GM19468 (cell line): ENCODE results near the gene ROBO2.

Experiments
- ATAC-seq: cut with Tn5 transposase; IDR thresholded peaks from one replicate; pipeline ENCODE4 v1.9.1; 2021; ENCODE audit warnings: mild to moderate bottlenecking, moderate library complexity, moderate number of reproducible peaks; ENCODE audit not compliant: unreplicated experiment; ENCODE audit errors: extremely low read depth

ROBO2 gene

GRCh38 chr3:77319711-77320110 is 279.8 kb downstream of the ROBO2 start:
- no peak for ATAC-seq

DNA sequence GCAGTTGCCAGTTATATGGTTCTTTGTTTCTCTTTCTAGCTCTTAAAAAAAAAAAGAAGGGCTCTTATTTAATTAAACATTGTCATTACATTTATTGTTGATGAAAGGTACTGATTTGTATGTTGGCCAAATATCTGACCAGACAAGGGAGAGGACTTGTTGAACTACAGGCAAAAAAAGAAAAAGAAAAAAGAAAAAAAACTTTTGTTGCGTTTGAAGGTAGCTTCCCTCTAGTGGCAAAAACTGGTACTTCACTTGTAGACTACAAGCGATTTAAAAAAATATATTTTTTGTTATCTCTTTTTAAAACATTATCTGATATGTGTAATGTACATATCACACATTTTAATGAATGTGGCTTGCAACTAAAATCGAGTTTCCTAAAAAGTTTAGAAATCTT is 280.6 kb downstream of the ROBO2 start:
- no peak for ATAC-seq

DNA sequence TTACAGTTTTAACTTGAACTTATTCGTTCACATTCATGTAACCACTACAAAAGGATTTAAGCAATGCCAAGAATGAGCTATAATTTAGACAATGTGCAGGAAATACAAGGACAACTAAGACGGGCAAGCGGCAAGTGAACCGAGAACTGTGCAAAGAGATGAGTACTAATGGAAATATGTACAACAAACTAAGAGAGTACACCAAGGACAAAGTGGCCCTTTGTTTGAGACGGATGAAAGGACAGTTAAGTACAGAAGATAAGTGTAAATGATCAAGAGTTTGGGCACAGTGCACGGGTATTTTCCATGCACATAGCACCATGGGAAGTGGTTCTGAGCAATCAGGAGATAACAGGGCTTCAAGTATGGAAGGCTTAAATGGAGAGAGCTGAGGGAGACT is 281.7 kb downstream of the ROBO2 start:
- no peak for ATAC-seq

DNA sequence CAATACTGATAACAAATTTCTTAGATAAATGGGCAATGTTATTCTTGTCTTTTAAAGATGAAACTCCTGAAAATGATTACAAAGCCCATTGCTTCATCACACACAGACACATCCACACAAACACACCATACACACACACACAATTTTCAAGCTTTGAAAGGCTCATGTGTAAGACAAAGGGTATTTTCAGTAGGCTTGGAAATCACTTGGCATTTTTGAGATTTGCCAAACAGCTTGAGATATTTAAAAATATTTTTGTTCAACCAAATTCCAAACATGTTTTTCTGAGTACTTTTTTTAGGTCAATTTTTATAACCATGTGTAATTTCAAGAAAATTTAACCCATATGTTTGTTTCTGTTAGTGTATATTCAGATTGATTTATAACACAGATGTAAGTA is 283.7 kb downstream of the ROBO2 start:
- no peak for ATAC-seq

GRCh38 chr3:77324105-77324504 is 284.2 kb downstream of the ROBO2 start:
- no peak for ATAC-seq

DNA sequence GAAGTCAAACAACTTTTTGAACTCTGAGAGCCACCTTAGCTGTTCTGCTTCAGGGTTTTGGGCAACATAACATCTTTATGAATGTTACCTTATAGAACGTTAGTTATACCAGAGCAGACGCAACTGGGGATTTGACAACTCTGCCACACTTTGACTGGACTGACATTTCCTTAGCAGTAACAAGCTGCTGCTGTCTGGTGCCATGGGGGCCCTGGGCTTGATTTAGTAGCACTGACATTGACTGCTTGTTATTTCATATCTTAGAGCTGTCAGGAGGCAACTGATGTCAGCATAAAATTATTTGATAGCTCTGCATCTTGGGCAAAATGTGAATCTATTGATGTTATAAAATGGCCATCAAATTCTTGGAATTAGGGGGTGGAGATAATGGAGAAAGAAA is 285.4 kb downstream of the ROBO2 start:
- ATAC-seq, result no peak

DNA sequence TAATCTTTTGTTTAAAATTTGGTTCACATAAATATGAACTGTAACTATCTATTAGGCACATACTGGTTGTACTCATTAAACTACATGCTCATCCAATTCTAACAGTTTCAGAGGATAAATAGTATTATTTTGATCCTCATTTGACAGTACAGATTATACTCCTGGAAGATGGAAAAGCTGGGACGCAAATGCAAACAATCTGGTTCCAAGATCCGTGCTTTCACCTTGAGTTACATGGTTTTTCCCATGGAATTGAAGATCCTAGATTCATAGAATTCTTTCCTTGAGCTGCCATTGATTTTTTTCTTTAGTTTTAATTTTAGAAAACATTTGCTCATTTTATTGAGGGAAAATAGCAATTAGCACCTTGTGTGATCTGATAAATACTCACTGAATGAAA is 285.8 kb downstream of the ROBO2 start:
- ATAC-seq, result no peak

DNA sequence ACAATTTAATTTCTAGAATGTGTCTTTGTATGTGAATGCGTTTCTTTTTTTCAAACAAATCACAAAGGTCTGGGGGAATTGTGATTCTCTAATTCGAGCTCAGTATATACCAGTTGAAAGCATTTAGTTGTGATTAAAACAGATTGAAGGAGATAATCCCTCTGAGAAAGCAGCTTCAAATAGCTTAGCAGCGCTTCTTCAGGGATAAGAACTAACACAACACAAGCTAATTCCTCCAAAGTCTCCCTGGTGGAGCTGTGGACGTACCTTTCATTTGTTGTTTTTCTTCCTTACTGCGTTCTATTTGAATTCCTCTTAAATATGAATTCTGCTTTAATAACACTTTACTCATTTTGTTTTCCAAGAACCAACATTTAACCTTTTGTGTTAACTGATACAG is 286.7 kb downstream of the ROBO2 start:
- ATAC-seq, result no peak

- no peak for ATAC-seq
These were observed 288.8 kb downstream of the ROBO2 start for GRCh38 chr3:77328690-77329089.

GRCh38 chr3:77329116-77329515 is 289.2 kb downstream of the ROBO2 start:
- ATAC-seq, result no peak

GRCh38 chr3:77338195-77338594 is 298.3 kb downstream of the ROBO2 start:
- ATAC-seq, result no peak

- ATAC-seq, result no peak
These were observed 302.1 kb downstream of the ROBO2 start for GRCh38 chr3:77342027-77342426.

- ATAC-seq, result no peak
These were observed 302.8 kb downstream of the ROBO2 start for GRCh38 chr3:77342688-77343087.

GRCh38 chr3:77345009-77345408 is 305.1 kb downstream of the ROBO2 start:
- no peak for ATAC-seq

DNA sequence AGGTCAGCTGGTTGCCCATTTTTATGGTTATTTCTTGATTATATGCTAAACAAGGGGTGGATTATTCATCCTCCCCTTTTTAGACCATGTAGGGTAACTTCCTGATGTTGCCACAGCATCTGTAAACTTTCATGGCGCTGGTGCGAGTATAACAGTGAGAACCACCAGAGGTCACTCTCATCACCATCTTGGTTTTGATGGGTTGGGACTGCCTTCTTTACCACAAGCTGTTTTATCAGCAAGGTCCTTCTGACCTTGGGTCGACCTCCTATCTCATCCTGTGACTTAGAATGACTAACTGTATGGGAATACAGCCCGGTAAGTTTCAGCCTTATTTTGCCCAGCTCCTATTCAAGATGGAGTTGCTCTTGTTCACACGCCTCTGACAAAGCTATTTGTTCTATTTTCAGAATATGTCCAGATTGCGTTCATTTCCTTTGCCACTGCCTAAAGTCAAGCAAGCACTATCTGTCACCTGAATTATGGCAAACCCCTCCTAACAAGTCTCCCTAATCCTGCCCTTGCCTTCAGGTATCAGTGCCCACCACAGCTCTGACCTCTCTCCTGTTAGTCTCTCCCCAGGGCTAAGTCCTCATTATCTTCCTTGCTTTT is 308.5 kb downstream of the ROBO2 start:
- no peak for ATAC-seq

DNA sequence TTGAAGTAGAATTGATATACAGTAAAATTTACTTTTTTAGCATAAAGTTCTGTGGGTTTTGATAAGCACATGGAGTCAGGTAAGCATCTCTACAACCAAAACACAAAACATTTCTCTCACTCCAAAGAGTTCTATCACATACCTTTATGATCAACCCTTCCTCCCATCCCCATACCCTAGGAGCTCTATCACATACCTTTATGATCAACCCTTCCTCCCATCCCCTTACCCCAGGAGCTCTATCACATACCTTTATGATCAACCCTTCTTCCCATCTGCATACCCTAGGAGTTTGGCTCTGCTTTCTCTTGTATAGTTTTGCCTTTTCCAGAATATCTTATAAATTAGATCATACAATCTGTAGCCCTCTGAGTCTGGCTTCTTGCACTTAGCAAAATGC is 315.1 kb downstream of the ROBO2 start:
- no peak for ATAC-seq

DNA sequence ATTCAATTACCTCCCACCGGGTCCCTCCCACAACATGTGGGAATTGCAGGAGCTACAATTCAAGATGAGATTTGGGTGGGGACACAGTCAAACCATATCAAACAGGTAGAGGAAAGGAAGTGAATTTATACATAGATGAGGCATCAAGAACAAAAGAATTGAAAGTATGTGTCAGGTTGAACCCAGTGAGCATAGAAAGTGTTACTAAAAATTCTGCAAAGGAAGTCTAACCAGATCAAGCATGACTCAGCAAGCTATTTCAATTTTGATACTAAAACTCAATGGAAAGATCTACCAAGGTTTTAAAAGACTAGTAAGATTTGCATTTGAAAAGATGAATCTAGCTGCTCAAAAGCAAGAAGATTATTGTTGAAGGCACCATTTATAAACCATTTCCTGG is 323.0 kb downstream of the ROBO2 start:
- no peak for ATAC-seq

DNA sequence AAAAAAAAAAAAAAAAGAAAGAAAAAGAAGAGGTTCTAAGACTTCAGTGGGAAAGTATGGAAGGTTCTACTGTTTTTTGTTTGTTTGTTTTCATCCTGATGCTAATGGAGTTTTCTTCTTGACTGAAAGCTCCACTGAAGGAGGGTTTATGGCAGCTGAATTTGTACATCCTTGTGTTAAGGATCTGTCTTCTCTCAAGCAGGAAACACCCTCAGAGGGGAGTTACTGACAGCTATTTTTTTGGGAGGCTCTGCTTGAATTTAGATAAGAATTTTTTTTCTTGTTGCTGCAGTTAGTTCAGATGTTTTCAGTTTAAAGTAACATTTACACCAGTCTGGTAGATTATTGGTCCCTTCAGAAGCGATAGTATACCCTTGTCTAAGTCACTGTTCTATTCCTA is 325.3 kb downstream of the ROBO2 start:
- ATAC-seq, result no peak

DNA sequence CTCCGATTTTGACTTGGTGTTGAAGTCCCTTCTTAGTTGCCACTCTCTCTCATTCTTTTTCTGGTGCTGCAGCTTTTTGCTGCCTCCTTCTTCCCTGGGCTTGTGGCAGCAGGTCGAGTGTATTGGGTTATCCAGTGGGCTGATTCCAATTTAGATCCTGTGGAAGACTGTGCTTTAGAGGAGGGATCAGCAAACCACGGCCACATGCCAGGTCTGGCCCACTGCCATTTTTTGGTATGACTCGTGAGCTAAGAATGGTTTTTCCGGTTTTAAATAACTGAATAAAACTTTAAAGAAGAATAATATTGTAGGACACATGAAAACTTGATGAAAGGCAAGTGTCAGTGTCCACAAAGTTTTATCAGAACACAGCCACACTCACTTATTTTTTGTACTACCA is 330.5 kb downstream of the ROBO2 start:
- ATAC-seq, result no peak

- ATAC-seq, result no peak
These were observed 332.1 kb downstream of the ROBO2 start for GRCh38 chr3:77372018-77372417.

GRCh38 chr3:77372634-77373346 is 332.9 kb downstream of the ROBO2 start:
- ATAC-seq, result no peak

GRCh38 chr3:77373619-77374018 is 333.7 kb downstream of the ROBO2 start:
- ATAC-seq, result no peak
